A549 (cell line): ENCODE data around the gene LRRC9. TPM values are rescaled to one million over a fixed set of nuclear protein-coding genes. Genes with fewer than 3 reads are reported as not detected.
"Not testable (repeated sequence)": the region's sequence is repeated elsewhere in the genome, so short reads cannot be mapped to it uniquely, and the experiment has no call there.

ENCODE experiments used
- ATAC-seq, 2 experiments: fragments of 200-7000 bp in 1 of 2; fragments of >200 bp in 1 of 2; cut with Nextera tagmentation in 1 of 2; cut with Tn5 transposase in 1 of 2; 3 replicates each; pipeline versions ENCODE4 v1.8.0 to v1.9.1; 2018 to 2020; ENCODE audit warnings: mild to moderate bottlenecking in 1 of 2, moderate library complexity in 1 of 2
- CTCF ChIA-PET: fragments of 300-600 bp; sonication (Branson Sonifier 250); formaldehyde crosslinking; extraction: SDS; loops from one replicate; lab custom pipeline; 2021; ENCODE audit warnings: antibody characterized with exemption, inconsistent platforms; lab: Yijun Ruan, JAX
- POLR2A ChIA-PET: fragments of 350-600 bp; formaldehyde crosslinking; extraction: SDS; loops from one replicate; lab custom pipeline; 2021; ENCODE audit warnings: antibody characterized with exemption, inconsistent platforms; lab: Yijun Ruan, JAX
- DNase-seq, 2 experiments: peaks; one replicate each; pipeline versions ENCODE4 v3.0.0 to v3.0.0-alpha.2; 2011 to 2016; ENCODE audit warnings: low read depth in 1 of 2, low spot score in 1 of 2
- FAIRE-seq: peaks from 2 replicates; lab custom pipeline; 2011; peaks lifted over from hg19 to GRCh38; lab: Jason Lieb, UNC
- H3K27ac ChIP-seq, 2 experiments: fragments of >200 bp; sonication (Bioruptor Twin); formaldehyde crosslinking; 3 replicates each; pipeline ENCODE4 v1.5.1; 2016 to 2017
- H3K4me1 ChIP-seq: fragments of >200 bp; sonication (Bioruptor Twin); formaldehyde crosslinking; 3 replicates; pipeline ENCODE4 v1.6.1; 2016
- H3K4me2 ChIP-seq: fragments of >200 bp; sonication (Bioruptor Twin); formaldehyde crosslinking; 3 replicates; pipeline ENCODE4 v1.6.1; 2016
- H3K4me3 ChIP-seq: fragments of >200 bp; sonication (Bioruptor Twin); formaldehyde crosslinking; 3 replicates; pipeline ENCODE4 v1.5.1; 2016
- H3K9me3 ChIP-seq: fragments of >200 bp; sonication (Bioruptor Twin); formaldehyde crosslinking; 3 replicates; pipeline ENCODE4 v1.6.1; 2016
- CBX2 ChIP-seq: fragments of 200-600 bp; sonication (generic); IDR thresholded peaks from 2 replicates; pipeline ENCODE4 v1.6.1; 2016; ENCODE audit warnings: low read depth, mild to moderate bottlenecking, borderline replicate concordance
- CEBPB ChIP-seq, 2 experiments: fragments of >200 bp in 1 of 2; sonication (Bioruptor Twin) in 1 of 2; formaldehyde crosslinking in 1 of 2; IDR thresholded peaks; 2 replicates each; pipeline ENCODE4 v1.6.1; 2012 to 2016
- CHD2 ChIP-seq: fragments of 150-350 bp; IDR thresholded peaks from 2 replicates; pipeline ENCODE4 v1.6.1; 2014; ENCODE audit warnings: low read length; ENCODE audit not compliant: partially characterized antibody
- CTCF ChIP-seq: fragments of >200 bp; sonication (Bioruptor Twin); formaldehyde crosslinking; IDR thresholded peaks from 3 replicates; pipeline ENCODE4 v1.5.1; 2016
- EHF ChIP-seq: fragments of 250-450 bp; sonication (Bioruptor Pico); IDR thresholded peaks from 2 replicates; pipeline ENCODE4 v1.5.0; 2020; ENCODE audit warnings: mild to moderate bottlenecking
- EHMT2 ChIP-seq: fragments of 200-600 bp; sonication (generic); IDR thresholded peaks from 2 replicates; pipeline ENCODE4 v1.6.1; 2016; ENCODE audit warnings: antibody characterized with exemption, low read depth, mild to moderate bottlenecking, moderate library complexity
- ELK1 ChIP-seq: fragments of 150-350 bp; IDR thresholded peaks from 2 replicates; pipeline ENCODE4 v1.6.1; 2014; ENCODE audit warnings: low read depth, mild to moderate bottlenecking, low read length
- EP300 ChIP-seq, 2 experiments: fragments of >200 bp; sonication (Bioruptor Twin); formaldehyde crosslinking; IDR thresholded peaks; 2 replicates in 1 of 2; 3 replicates in 1 of 2; pipeline ENCODE4 v1.6.1; 2016 to 2017
- HOXB13 ChIP-seq: fragments of 250-450 bp; sonication (Bioruptor Pico); IDR thresholded peaks from 2 replicates; pipeline ENCODE4 v1.5.0; 2020; ENCODE audit warnings: low read depth, mild to moderate bottlenecking, moderate library complexity
- JUN ChIP-seq, 2 experiments: fragments of >200 bp; sonication (Bioruptor Twin); formaldehyde crosslinking; IDR thresholded peaks; 2 replicates in 1 of 2; 3 replicates in 1 of 2; pipeline ENCODE4 v1.6.1; 2016 to 2017
- JUNB ChIP-seq: fragments of >200 bp; sonication (Bioruptor Twin); formaldehyde crosslinking; IDR thresholded peaks from 2 replicates; pipeline ENCODE4 v1.6.1; 2016
- MAFK ChIP-seq: fragments of 450-650 bp; IDR thresholded peaks from 2 replicates; pipeline ENCODE4 v1.6.1; 2014; ENCODE audit not compliant: partially characterized antibody
- MYC ChIP-seq: IDR thresholded peaks from 2 replicates; pipeline ENCODE4 v1.6.1; 2012; ENCODE audit warnings: mild to moderate bottlenecking, inconsistent platforms, low read length, improper control_type of control experiment, borderline replicate concordance
- NPAS2 ChIP-seq: fragments of 250-450 bp; sonication (Bioruptor Pico); IDR thresholded peaks from 2 replicates; pipeline ENCODE4 v1.8.0; 2022; ENCODE audit warnings: mild to moderate bottlenecking, moderate library complexity, borderline replicate concordance
- NR3C1 ChIP-seq: fragments of >200 bp; sonication (Bioruptor Twin); formaldehyde crosslinking; IDR thresholded peaks from 3 replicates; pipeline ENCODE4 v1.6.1; 2017
- POLR2A ChIP-seq: IDR thresholded peaks from 2 replicates; pipeline ENCODE4 v1.6.1; 2012; ENCODE audit warnings: mild to moderate bottlenecking, low read length
- POLR2AphosphoS2 ChIP-seq: conservative IDR thresholded peaks from 2 replicates; pipeline ENCODE4 v1.6.1; 2012; ENCODE audit warnings: low read length, improper control_type of control experiment, inconsistent platforms
- RAD21 ChIP-seq, 2 experiments: fragments of >200 bp in 1 of 2; sonication (Bioruptor Twin) in 1 of 2; formaldehyde crosslinking in 1 of 2; IDR thresholded peaks in 1 of 2; conservative IDR thresholded peaks in 1 of 2; 2 replicates in 1 of 2; 3 replicates in 1 of 2; pipeline ENCODE4 v1.6.1; 2012 to 2018; ENCODE audit warnings: inconsistent platforms in 1 of 2
- REST ChIP-seq: fragments of 200-600 bp; sonication (generic); IDR thresholded peaks from 2 replicates; pipeline ENCODE4 v1.6.1; 2016; ENCODE audit warnings: antibody characterized with exemption, mild to moderate bottlenecking, moderate library complexity
- SMC3 ChIP-seq: fragments of >200 bp; sonication (Bioruptor Twin); formaldehyde crosslinking; IDR thresholded peaks from 3 replicates; pipeline ENCODE4 v1.6.1; 2018; ENCODE audit warnings: inconsistent platforms
- USF2 ChIP-seq: fragments of 450-650 bp; IDR thresholded peaks from 2 replicates; pipeline ENCODE4 v1.6.1; 2014; ENCODE audit warnings: antibody characterized with exemption
- ZC3H11A ChIP-seq: fragments of 450-650 bp; IDR thresholded peaks from 2 replicates; pipeline ENCODE4 v1.6.1; 2014; ENCODE audit warnings: antibody characterized with exemption, mild to moderate bottlenecking
- ZFP36 ChIP-seq: fragments of 450-650 bp; IDR thresholded peaks from 2 replicates; pipeline ENCODE4 v1.6.1; 2014; ENCODE audit warnings: borderline replicate concordance; ENCODE audit not compliant: partially characterized antibody
- ZSCAN20 ChIP-seq: fragments of 250-450 bp; sonication (Bioruptor Pico); IDR thresholded peaks from 2 replicates; pipeline ENCODE4 v1.8.0; 2022; ENCODE audit warnings: mild to moderate bottlenecking, moderate library complexity
- WGBS: methylation state at CpG from one replicate; pipeline ENCODE4 v1.1.6; 2017; ENCODE audit errors: missing lambda C conversion rate; 5-methylcytosine and 5-hydroxymethylcytosine counted together
- polyA plus RNA-seq, 4 experiments: library from polyadenylated mRNA; depleted of rRNA in 3 of 4; stranded (reverse); fragments of >200 nt; fragmentation: RNase III in 1 of 4; extraction: RNeasy Plus Mini Kit Qiagen cat#74134 plus additional on column Dnase treatment in 1 of 4; gene quantifications; 2 replicates in 3 of 4; 3 replicates in 1 of 4; pipeline ENCODE4 v1.2.3, GENCODE V29; 2011 to 2017

The LRRC9 gene
- polyA plus RNA-seq, 2 of the 4 experiments (the other 2 are of a cell fraction): not detected

GRCh38 chr14:60008042-60008441, 88.1 kb downstream of the LRRC9 start:
- Histone ChIP-seq H3K4me1 (peaks cover 9% of the 10 kb centered on the region; the same call in 2 of the 3 replicates), H3K27ac (no peak overlapping the region), H3K4me3 (no peak overlapping the region), H3K9me3 (no peaks in the 10 kb centered on the region), H3K4me2 (no peak overlapping the region)
- FAIRE-seq (no peak), ATAC-seq (no peak), DNase-seq (no peak)
- 8% methylated on average over 1 of the region's 1 CpG for WGBS
- CTCF ChIA-PET: interaction anchor here (1.2 kb wide), 1 partner anchor 23 kb away, joined by 5 read pairs; no protein-coding TSS in a partner anchor
- POLR2A ChIA-PET: no interaction called here
- no peak for TF ChIP-seq EP300 (IDR thresholded peaks at IDR 0.05)
- no peak for TF ChIP-seq EHMT2
- no peak for TF ChIP-seq ELK1
- TF ChIP-seq MYC: no peak
- no peak for TF ChIP-seq ZSCAN20 (CRISPR knock-in tag)
- TF ChIP-seq CTCF: no peak
- TF ChIP-seq JUN (IDR thresholded peaks at IDR 0.05): no peak
- TF ChIP-seq CBX2: no peak
- no peak for TF ChIP-seq RAD21 (conservative IDR thresholded peaks at IDR 0.05 in 1 of 2, IDR thresholded peaks at IDR 0.05 in 1 of 2)
- TF ChIP-seq NR3C1: no peak
- TF ChIP-seq JUNB: no peak
- no peak for TF ChIP-seq NPAS2 (CRISPR knock-in tag)
- no peak for TF ChIP-seq CHD2
- no peak for TF ChIP-seq CEBPB (IDR thresholded peaks at IDR 0.05)

GRCh38 chr14:60010263-60010662, 90.3 kb downstream of the LRRC9 start:
- H3K4me3 ChIP-seq, H3K4me2 ChIP-seq, H3K27ac ChIP-seq, ATAC-seq, DNase-seq, CTCF ChIA-PET, POLR2A ChIA-PET, FAIRE-seq, H3K9me3 ChIP-seq, H3K4me1 ChIP-seq: not testable (repeated sequence)
- TF ChIP-seq ZFP36: peak; percentile 54
- 0% methylated on average over 4 of the region's 4 CpGs for WGBS

- TF ChIP-seq MYC (no peak), ZC3H11A (no peak), CEBPB (IDR thresholded peaks at IDR 0.05) (no peak), SMC3 (no peak), REST (no peak), MAFK (no peak), POLR2AphosphoS2 (no peak), USF2 (no peak), EHF (CRISPR knock-in tag) (no peak), POLR2A (no peak), HOXB13 (CRISPR knock-in tag) (no peak)
- DNase-seq: no peak
- no peak overlapping the region for H3K27ac ChIP-seq
- H3K4me1 ChIP-seq: no peaks in the 10 kb centered on the region
- ATAC-seq: no peak
- no peak overlapping the region for H3K4me3 ChIP-seq
- CTCF ChIA-PET: no interaction called here
- POLR2A ChIA-PET: no interaction called here
- WGBS: 7% methylated on average over 1 of the region's 1 CpG
- FAIRE-seq: no peak
- no peak overlapping the region for H3K4me2 ChIP-seq
- H3K9me3 ChIP-seq: peaks cover 8% of the 10 kb centered on the region; the same call in 2 of the 3 replicates
Measured at GRCh38 chr14:60014402-60014801, 94.5 kb downstream of the LRRC9 start.
